GM23338 (cell line): ENCODE measurements around the gene CCL18.

Source experiments
- CREB1 ChIP-seq: fragments of 250-450 bp; sonication (Bioruptor Pico); IDR thresholded peaks from 2 replicates; pipeline ENCODE4 v1.5.0; 2020; ENCODE audit warnings: low read depth, mild to moderate bottlenecking, moderate library complexity
- CTCF ChIP-seq, 2 experiments: fragments of 200-600 bp in 1 of 2; sonication (generic) in 1 of 2; conservative IDR thresholded peaks; 2 replicates each; pipeline versions ENCODE4 v1.5.1 to v1.6.1; 2016 to 2017; ENCODE audit warnings: antibody characterized with exemption in 2 of 2, low read depth in 2 of 2, mild to moderate bottlenecking in 2 of 2, moderate library complexity in 1 of 2
- EZH2phosphoT487 ChIP-seq: fragments of 200-600 bp; sonication (generic); IDR thresholded peaks from one replicate; pipeline ENCODE4 v1.8.1; 2018; ENCODE audit warnings: antibody characterized with exemption; ENCODE audit not compliant: unreplicated experiment

GRCh38 chr17:36112572-36112971 lies 48.5 kb downstream of the CCL18 start:
- TF ChIP-seq CTCF (conservative IDR thresholded peaks at IDR 0.05; ENCODE audit: low read depth in 2 of 2): no peak
- no peak for TF ChIP-seq EZH2phosphoT487
- TF ChIP-seq CREB1: no peak
